Embryonic facial prominence (tissue), 1 donor: ENCODE data around the gene SGPL1.
"Not testable (repeated sequence)": the region's sequence is repeated elsewhere in the genome, so short reads cannot be mapped to it uniquely, and the experiment has no call there.

Experiments
- DNase-seq: peaks from one replicate; pipeline ENCODE4 v3.0.0-alpha.2; 2016; ENCODE audit errors: extremely low spot score

SGPL1 gene

DNA sequence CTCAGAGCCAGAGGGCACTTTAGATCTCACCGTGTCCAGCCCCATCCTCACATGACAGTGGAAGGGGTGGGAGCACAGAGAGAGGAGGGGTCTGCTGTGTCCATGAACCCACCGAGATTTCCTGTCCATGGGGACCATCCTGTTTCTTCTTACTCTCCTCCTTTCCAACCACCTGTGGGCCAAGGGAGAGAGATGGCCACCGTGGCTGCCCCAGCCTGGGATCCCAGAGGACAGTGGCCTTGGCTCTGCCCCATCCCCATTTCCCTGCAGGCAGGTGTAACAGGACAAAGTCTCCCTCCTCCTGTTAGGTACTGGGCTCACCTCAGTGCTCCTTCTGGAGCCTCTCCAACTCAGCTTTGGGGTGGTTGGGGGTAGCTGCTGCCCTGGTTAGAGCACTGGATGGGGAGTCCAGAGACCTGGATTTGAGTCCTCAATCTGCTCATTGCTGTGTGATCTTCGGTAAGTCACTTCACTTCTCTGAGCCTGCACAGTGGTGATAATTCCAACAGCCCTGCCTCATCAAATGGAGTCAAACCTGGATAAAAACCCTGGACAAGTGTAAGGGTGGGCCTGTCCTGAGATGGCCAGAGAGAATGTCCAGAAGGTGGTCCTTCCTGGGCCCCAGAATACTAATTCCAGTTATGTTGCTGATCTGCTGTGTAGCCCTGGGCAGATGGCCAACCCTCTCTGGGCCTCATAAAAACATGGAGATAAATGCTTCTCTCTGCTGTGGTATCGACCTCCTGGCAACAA is 90.5 kb downstream of the SGPL1 start:
- no peak for DNase-seq

DNA sequence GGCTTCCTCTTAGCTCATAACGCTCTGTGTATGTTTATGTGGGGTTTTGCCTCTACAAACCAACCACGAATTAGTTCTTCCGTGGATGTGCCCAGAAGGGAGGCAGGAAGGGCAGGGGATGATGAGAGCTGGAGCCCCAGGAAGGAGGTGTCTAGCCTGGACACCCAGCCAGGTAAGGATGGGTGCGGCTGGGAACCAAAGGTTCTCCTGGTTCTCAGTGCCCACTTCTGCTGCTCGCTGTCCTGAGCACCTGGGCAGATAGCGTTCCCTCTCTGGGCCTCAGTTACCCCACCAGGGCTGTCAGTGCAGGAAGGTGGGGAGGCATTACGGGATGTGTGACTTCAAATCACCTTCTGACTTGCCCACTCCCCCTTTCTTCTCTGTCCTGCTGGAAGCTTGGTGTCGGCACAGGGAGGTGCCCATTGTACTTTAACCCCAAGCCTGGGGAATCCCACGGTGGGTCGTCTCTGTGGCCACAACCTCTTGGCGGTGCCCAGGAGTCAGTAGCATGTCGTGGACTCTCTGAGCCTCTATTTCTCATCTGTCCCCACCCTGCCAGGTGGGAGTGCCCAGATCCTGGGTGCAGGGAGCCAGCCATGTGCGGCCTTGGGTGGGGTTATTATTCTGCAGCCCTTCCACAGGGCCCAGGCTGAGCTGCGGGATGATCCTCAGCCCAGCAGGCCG is 91.3 kb downstream of the SGPL1 start:
- DNase-seq = no peak

DNA sequence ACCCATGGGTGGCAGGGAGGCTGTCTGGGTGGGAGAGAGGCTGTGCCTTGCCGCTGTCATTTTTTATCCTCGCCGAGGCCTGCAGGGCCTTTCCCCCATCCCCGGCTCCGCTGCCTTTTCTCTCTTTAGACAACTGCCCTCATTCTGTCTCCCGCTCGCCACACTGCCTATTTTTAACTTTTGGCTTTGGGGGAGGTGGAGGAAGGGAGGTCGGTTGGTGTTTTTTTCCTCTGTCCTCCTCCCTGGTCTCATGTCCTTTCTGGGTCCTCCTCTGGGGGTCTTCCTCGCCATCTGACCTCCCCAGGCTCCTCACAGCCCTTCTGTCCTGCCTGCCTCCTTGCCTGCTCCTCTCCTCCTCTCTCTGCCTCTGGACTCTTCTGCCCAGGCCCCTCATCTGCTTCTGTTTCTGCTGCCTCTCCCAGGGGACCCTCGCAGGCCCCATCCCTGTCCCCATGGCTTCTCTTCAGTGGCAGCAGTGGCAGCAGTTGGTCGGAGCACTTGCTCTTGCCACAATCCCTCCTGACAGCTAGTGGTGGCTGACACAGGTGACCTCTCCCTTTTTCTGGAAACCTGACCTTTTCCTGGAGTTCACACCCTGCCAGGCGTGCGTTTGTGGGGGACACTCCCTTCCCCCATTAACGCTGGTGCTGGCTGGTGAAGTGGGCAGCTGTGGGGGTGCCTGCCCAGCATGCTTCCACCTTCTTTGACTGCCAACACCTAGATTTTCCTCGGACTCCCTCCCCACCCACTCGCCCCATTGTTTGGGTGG is 92.1 kb downstream of the SGPL1 start:
- DNase-seq = no peak

DNA sequence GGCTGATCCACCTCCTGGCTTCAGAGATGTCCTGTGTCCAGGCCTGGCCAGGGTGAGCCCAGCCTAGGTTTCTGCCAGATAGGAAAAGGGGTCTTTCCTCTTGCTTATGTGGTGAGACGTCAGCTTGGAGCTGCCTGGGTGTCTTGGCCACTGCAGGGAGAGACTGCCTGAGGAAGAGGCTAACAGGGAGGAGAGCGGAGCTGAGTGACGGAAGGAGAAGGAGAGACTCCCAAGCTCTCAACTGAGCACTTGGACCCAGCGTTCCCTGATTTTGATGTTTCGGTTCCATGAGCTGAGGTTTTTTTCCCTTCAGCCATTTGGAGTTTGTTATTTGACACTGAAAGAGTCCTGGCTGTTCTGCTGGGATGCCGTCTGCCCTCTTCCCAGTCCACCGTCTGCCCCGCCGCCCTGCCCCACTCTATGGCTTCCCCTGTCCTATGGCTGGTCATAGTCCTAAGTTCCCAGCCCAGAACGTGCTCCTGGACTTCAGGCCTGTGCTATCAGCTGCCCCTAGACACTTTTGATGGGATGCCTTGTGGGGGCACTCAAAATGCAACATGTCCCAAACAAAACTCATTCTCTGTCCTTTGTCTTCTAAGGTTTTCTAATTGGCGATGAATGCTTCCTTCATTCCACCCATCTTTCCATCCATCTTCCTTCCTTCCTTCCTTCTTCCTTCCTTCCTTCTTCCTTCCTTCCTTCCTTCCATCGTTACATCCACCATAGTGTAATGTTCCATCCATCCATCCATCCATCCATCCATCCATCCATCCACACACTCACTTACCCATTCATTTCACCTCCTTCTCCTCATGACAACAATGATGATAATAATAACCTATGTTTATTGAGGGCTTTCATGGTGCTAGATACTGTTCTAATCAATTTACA is 92.9 kb downstream of the SGPL1 start:
- DNase-seq = no peak

DNA sequence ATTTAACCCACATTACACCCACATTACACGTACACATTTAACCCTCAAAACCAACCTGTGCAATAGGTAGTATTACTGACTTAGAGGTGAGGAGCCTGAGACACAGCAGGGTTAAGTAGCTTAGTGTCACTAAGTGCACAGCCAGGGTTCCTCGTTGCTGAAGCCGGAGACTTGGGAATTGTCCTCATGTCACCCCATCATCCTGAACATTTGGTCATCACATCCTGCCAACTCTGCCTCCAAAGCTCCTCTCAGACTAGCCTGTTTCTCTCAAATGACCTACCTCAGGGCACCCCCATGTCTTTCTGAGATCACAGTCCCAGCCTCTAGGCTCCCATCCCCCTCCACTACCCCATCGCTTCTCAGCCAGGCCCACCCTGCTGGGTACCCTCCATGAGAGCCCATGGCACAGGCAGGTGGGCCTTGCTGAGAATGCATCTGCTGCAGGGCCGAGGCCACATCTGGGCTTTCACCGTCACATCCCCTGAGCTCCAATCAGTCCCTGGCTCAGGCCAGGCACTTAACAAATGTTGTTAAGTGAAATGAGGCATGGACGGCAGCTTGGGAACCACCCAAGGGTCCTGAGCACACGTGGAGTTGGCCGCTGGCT is 93.7 kb downstream of the SGPL1 start:
- no peak for DNase-seq

DNA sequence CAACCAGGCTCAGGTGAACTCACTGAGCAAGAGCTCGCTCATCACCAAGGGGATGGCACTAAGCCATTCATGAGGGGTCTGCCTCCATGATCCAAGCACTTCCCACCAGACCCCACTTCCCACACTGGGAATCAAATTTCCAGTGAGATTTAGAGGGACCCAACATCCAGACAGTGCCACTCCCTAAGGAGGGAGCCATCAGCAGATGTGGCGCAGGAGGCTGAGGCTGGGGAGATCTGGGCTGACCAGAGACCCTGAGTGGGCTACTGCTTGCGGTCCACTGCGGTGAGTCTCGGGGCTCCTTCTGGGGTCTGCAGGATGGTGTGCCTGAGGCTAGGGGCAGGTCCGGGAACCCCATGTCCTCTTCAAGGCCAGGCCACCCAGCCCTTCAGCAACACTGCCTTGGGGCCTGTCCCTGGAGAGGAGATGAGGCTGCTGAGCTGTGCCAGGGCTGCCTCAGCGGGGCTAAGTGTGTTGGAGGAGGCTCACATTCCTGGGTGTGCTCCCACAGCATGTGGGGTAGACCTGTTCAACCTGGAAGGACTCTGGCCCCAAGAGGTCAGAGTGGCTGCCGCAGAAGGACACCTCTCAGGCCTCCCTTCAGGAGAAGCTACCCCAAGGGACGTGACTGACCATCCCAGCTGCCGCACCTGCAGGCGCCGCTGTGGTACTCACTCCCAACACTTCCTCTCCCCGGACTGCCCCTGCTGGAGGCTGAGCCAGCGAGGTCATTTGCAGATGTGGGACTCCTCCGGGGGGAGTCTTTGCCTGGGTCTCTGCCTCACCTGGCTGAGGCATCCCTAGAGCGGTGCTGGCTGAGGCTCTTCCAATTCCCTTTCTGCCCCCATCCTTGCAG is 95.0 kb downstream of the SGPL1 start:
- DNase-seq = no peak

DNA sequence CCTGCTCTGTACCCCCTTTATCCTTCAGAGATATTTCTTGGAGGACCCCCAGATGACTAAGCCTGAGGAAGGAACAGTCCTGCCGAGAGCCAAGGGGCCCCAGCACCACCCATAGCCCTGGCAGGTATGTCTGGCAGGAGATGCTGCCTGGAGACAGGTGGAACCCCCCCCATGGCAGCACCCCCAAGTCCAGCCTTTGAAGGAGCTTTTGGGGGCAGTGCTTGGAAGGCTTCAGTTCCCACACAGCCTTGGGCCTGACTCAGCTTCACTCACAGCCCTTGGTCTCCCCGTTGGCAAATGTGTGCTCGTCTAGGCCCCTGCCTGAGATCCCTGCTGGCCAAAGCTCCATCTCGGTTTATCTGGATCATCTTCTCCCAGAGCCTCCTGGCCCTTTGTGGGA is 95.6 kb downstream of the SGPL1 start:
- DNase-seq = no peak

DNA sequence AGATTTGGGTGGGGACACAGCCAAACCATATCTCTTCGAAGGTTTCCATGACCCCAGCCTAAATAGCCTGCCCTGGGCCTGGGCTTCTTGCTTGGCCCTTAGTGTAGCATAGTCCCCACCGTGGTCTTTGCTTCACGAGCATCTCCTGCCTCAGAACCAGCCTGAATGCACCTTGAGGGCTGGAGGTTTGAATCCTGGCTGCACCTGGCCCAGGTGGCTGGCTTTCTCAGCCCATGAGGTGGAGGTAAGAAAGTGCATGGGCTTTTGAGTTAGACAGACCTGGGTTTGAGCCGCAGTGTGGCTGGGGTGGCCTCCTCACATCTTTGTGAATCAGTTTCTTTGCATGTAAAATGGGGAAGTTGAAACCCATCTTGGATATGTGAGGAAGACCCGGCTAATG is 96.8 kb downstream of the SGPL1 start:
- DNase-seq = no peak

DNA sequence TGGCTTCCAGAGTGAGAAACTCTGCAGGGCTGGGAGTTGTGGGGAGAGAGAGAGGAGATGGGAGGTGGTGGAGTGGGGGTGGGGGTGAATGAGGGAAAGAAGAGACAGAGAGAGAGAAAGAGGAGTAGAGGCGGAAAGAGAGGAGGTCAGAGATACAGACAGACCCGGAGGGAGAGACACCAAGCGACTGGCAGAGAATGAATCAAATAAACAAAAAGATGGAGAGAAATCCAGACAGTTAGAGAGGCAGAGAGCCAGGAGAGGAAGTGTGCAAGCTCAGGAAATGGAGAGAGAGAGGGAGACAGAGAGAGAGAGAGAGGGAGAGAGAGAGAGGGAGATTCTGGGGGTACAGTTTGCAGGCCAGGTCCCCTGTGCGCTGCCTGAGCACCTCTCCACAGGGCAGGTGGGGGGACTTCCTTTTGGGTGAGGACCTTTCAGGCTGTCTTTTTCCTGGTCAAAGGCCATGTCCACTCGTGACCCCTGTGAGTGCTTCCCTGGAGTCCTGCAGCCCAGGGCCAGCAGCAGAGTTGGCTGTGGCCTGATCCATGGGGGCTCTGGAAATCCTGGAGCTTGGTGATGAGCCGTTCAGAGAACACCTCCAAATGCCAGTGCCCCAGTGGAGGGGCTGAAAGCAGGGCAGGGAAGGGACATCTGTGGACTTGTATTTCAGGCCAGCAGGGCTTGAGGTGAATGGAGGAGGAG is 97.6 kb downstream of the SGPL1 start:
- no peak for DNase-seq

DNA sequence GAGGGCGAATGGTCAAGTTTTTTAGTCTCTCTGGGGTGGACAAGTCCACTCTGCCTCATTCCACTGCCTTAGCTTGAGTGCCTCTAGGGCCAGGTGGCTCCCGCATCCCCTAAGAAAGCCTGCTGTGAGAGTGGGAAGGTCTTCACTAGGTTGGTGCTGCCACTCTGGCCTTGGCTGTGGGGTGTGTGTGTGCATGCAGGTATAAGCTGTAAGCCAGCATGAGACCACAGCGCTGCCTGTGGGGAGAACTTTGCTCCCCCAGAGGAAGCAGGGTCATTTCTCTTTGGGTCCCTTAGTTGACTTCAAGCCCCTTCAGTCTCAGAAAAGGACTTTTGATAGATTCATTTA is 98.1 kb downstream of the SGPL1 start:
- no peak for DNase-seq

DNA sequence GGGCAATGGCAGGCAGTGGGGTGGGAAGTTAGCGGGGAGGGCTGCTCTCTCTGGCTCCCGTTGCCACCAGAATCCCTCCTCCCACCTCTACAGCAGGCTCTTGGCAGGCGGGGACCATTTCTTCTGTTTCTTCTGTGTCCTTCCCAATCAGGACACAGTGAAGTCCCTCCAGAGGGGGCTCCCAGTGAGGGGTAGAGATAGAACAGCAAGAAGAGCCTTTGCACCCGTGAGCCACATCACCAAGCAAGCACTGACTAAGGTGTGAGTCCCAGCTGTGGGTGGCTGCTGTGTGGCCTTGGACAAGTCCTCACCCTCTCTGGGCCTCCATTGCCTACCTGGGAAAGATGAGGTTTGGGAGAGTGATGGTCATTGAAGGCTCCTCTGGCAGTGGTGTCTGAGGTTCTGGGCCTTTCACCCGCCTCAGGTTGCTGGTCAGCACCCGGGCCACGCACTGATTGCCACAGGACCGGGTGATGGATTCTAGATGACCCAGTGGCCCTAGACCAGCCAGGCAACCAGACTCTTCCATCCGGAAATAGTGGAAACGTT is 98.6 kb downstream of the SGPL1 start:
- no peak for DNase-seq

DNA sequence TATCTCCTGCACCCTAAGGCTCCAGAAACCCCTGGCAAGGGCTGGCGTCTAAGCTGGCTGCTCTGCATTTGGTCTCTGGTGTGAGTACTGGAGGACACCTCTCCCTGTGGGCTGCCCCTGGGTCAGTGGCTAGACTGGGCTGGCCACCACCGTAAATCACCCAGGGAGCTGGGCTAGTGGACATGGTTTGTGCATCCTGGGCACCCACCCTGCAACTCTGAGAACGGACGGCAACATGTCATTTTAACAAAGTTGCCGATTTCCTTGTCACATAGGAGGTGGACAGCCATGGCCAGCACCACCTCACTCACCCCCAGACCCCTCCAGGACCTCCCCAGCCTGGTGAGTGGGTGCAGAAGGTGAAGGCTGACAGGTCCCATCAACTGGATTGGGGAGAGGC is 99.5 kb downstream of the SGPL1 start:
- DNase-seq = no peak

DNA sequence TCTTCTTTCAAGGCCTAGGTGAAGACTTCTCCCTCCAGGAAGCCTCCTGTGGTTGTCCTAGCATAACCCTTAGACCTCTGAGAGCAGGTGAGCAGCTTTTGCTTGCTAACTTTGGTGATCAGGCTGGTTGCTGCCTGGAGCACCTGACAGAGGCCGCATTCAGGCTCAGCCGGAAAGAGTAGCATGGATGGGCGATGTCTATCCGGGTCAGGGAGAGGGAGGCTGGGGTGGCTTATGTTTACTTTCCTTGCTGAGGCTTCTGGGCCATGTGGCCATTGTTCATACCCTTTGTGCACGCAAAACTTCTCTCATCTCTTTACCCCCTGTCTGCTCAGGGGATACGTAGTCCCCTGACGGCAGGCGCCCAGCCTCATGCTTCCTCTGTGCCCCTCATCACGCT is 100.1 kb downstream of the SGPL1 start:
- DNase-seq = no peak

DNA sequence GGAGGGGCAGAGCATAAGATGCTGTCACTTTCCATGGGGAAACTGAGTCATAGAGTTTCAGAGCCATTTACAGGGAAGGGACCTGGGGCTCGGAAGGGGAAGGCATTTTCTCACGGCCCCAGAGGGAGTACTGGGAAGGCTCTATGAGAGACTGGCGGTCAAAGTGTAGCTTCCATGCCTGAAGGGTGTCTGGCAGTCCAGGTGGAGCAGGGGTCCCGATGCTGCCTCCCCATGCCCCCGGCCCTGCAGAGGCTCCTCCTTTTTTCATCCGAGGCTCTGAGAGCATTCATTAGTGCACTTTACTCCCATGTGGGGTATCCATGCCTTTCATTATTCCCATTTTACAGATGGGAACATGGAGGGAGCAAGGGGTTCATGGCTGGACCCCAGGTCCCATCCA is 100.5 kb downstream of the SGPL1 start:
- DNase-seq = no peak

DNA sequence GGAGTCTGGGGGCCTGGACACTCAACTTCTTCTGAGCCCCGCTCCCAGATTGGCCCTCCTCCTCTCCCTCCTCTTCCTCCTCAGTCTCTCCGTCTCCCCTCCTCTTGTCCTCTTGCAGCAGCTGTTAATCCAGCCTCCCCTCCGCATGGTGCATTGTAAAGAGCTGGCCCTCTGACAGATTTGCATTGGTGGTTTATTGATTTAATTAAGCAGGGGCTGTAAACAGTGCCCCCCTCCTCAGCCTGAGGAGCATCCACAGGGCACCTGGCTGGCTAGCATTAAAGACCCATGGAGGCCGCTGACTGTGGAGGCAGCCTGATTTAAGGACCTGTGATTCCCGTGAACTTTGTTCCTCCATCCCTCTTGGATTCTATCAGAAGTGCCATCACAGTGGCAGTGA is 101.5 kb downstream of the SGPL1 start:
- DNase-seq = no peak

DNA sequence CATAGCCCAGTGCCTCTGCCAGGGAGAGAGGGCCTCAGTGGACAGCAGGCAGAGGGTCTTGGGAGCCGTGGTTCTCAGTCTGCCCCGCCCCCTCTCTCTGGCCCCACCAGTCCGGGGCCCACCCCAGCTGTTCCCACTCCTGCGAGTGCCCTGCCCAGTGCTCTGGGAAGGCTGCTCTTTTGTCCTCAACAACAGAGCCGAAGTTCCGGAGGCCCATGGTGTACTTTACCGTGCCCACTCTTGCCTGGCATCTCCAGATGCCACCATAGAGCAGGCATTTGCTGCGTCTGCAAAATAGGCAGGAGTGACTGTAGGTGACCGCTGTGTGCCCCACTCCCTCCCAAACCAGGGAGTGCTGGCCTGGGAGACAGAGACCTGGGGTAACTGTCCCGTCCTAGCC is 101.9 kb downstream of the SGPL1 start:
- no peak for DNase-seq

DNA sequence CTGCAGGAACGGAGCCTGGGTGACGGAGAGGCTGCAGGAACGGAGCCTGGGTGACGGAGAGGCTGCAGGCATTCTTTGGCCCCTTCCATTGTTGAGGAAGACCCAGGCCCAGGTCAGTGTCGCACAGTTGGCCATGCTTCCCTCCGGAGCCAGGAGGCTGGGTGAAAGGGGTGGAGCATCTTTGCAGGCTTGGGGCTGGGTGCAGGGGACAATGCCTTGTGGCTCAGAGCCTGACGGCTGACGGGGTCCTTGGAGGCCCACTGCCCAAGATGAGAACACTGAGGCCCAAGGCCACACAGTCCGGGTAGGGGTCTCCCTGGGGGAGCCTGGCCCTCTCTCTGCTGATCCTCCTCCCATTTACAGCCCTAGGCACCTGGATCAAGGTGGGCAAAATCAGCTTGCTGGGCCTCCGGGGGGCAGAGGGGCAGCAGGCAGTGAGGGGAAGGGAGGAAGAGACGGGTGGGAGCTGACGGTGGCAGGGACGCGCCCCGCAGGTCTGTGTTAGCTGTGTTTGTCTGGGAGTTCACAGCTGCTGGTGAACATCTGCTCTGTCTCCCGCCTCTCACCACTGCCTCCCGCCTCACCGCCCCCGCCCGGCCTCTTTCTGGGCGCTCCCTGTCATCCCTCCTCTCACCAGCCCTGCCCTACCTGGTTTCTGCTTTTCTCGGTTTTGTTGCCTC is 103.2 kb downstream of the SGPL1 start:
- DNase-seq = no peak

DNA sequence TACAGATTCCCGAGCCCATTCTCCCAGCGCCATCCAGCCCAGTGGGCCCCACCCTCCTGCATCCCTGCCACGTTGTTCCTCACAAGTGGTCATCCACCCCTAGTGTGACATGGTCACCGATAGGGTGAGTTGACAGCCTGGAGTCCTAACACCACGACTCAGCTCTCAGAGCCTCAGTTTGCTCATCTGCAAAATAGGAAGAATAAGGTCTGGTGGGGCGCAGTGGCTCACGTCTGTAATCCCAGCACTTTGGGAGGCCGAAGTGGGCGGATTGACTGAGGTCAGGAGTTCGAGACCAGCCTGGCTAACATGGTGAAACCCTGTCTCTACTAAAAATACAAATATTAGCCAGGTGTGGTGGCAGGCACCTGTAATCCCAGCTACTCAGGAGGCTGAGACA is 104.2 kb downstream of the SGPL1 start:
- not testable (repeated sequence) for DNase-seq

DNA sequence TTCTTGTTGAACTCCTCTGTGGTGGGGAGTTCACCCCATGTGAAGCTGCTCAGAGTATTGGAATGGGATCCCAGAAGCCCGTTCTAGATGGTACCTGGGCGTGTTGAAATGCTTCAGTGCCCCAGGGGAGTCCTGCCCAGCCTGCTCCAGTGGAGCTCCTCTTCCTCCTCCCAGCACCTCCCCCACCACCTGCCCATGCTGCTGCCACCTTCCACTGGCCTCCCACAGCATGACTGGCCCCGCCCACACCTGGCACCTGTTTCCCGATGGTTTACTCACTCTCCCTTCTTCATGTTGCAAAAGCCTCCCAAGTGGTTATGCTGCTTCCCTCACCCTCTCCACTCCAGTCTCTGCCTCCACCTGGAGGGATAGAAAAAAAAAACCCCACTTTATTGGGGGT is 104.8 kb downstream of the SGPL1 start:
- no peak for DNase-seq
